NCI-H345 treated with DMSO at 0.1 percent for 48 hours (cell line): ENCODE results near the gene AGBL4.
A peak's percentile ranks its signal among the peaks of the same experiment; 100 is the strongest.

Source experiments
- DNase-seq: peaks from one replicate; lab custom pipeline; 2025; ENCODE audit not compliant: unreplicated experiment; lab: John Stamatoyannopoulos, UW

Gene AGBL4

DNA sequence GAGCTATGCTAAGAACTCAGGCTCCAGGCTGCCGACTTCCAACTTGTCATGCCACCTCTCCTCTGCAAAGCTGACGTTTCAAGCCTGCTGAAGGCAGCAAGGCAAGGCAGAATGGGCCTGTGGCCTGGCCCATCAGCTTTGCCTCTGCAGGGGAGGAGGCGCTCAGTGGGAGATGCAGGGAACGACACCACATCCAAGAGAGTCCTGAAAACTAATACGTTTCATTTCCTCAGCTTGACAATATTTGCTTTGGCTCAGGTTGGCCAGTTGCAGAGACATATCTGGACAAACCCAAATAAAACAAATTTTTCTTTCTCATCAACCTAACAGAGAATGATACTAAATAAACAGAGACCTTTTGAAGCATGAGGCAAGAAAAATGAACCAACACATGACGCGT lies 1282.4 kb downstream of the AGBL4 start:
- no peak for DNase-seq

DNA sequence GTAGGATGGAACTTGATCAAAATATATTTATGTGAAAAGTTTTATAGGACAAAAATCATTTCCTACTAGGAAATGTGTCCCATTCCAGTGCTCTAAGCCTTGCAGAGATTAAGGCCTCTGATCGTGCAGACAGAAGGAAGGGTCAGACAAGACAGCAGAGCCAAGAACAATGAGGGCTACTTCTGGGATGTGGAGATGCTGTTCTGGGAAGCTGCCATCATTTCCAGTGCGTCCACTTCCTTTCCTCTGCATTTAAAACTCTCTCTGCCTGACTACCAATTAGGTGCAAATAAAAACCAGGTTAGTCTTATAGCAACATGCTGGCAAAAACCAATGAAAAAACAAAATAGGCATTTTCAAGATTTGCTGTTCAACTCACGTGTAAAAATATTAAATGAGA lies 1283.1 kb downstream of the AGBL4 start:
- no peak for DNase-seq

DNA sequence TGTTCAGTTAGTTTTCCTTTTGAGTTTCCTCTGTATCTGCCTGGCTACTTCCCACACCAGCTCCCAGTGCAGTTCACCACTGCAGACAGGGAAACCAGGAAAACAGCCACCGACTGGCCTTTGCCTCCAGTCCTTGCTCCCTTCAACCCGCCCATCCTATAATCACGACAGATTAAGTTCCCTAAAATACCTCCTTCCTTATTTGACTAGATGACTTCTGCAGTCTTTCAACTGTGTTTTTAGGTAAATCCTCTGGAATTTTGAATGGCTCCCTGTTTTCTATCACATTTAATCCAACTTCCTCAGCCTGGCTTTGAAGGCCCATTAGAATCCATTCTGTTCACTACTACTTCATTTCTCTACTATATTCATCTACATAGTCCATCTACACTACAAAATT lies 1284.7 kb downstream of the AGBL4 start:
- DNase-seq = no peak

DNA sequence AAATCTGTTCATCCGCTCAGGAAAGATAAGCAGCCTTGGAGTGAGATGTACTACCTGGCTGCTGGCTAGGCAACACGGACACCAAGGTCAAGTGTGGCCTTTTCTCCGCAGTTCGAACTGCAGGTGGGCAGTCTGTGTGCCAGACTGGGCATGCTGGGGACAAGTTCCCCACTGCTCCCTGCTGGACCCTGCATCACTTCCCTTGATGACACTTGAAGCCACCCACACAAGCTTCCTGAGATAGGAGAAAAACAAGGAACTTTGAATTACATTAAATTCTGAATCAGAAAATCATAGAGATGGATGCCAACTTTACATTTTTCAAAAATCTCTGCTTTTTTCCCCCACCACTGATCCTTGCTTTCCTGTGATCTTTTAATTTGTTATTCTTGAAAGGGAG lies 1285.4 kb downstream of the AGBL4 start:
- no peak for DNase-seq

DNA sequence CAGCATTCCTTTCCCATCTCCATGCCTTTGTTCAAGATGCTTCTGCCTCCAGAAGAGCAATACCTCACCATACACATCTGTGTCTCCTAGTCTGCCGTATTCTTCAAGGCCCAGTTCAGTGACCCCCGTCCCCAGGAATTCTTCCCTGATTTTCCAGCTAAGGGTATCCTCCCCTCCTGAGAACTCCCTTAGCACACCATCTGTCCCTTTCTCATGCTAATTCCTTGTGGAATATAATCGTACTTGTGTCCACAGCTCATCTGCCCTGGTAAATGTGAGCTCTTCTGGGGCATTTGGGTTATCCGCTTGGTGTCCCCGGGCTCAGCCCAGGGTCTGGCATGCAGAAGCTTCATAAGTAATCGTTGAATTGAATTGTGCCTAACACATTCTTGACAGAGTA lies 1288.0 kb downstream of the AGBL4 start:
- DNase-seq = no peak

DNA sequence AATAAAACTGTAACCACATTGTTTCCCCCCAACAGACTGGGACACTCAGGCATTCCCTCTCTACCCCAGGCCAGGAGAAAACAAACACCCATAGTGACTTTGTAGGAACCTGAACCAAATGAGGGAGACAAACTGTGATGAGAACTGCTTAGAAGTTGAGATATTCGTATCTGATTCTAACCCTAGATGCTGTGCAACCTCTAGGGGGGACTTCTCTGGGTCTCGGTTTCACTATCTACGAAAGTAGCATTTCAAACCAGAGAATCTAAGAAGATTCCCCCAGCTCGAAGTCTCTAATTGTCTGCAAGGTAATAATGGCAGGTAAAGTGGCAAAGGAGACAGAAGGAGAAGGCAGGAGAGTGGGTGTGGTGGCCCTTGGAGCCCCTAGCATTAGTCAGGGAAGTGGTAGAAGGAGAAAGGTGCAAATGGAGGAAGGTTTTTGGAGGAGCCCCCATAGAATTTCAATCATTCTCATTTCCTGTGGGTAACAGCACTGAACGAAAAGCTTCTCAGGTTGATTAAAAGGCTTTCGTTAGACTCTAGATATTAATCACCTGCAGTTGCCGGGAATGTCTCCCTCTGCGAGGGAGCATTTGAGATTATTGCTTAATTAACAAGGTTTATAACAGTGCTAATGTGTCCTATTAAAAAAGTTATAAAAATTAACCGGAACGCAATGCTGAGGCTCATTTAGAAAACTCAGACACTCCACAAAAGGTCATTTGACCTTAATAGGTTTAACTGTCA lies 1293.4 kb downstream of the AGBL4 start:
- no peak for DNase-seq

DNA sequence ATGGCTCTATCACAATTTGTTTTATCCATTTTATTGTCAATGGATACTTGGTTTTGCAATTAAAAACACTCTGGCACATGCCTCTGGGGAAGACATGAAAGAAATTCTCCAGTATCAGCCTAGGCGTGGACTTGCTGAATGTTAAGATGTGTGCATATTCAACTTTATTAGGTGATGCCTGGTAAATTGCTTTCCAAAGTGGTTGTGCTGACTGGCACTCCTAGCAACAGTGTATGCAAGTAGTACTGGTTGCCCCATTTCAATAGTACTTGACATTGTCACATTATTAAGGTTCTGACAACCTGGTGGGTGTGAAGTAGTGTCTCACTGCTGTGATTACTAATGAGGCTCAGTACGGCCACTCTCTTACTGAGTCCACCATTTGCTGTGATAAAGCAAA lies 1295.2 kb downstream of the AGBL4 start:
- no peak for DNase-seq

DNA sequence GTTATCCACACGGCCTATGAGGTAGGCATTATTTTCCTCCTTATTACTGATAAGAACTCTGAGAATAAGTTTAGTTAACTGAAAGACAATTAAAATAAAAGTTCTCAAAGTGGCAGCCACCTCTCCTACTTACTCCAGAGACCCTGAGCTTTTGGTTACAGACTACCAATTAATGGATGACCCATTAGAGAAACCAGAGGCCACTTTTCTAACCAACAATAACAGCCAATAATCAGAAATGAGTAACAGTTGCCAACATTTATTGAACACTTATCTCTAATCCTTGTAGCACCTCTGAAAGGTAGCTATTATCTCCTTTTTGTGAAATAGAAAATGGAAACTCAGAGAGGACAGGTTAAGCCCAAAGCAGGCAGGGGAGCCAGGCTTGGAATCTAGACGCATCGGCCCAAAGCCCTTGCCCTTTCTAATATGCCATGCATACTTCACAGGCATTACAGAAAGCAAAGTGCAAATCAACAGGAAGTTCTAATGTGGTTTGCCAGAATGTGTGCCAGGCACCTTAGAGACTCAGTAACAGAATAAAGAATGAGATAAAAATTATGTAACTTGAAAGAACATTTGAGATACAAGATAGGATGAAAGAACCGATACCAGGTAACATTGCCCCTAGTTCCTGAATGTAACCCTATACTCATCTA lies 1297.1 kb downstream of the AGBL4 start:
- DNase-seq = no peak

DNA sequence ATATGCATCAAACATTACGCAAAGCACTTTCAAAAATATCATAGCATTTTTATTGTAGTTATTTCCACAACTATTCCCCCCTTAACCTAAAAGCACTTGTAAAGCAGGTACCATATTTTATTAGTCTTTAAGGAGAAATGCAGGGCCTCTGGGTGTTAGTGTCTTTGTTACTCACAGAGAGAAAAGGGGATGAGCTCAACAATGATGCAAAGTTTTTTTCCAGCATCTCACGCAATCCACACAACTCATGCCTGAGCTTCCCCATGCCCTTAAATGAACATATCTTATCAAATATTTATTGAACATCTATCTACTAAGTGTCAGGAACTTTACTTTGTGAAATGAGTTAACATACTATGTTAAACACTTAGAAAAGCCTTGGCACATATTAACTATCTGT lies 1297.6 kb downstream of the AGBL4 start:
- no peak for DNase-seq

DNA sequence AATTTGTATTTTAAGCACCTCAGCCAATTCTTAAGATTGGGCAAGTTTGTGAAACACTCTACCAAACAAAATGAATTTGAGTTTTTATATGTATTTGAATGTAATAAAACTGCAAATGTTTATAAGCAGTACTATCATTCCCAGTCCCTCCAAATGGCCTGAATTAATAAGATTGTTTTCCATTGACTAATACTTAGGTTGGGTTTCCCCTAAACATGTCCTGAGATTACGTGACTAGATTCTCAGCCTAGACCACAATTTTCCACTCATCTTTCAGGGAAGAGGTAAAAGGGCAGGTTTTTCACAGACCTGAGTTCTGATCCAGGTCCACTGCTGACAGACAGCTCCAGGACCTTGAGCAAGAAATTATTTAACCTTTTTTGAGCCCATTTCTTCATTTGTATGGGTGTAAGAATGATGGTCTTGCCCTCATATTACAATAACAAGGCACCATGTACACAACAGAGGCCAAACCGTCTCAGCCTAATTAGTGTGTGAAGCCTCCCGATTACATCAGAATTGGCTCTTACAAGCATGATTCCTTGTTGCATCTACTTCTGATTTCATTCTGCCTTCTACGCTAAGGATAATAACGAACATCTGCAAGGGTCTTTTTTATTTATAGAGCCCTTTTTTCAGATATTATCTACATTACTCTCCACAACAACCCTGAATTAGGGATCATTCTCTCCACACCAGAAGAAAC lies 1298.3 kb downstream of the AGBL4 start:
- DNase-seq = no peak

DNA sequence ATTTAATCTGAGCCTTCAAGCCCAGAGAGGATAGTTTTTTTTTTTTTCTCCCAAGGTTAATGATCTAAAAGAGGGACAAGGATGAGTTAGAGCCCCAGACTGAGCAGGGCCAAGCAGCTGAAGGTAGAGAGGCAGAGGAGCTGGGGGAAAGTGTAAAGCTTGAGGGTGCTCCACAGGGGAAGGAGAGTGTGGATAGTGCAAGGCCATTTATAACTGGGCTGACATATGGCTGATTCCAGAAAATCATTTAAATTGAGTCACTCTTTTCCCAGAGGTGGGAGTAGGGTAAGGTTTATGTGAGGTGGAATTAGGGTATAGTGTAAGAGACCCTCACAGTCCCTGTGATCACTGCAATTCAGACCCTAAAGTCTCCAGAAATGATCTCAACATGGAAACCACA lies 1302.8 kb downstream of the AGBL4 start:
- DNase-seq = no peak

DNA sequence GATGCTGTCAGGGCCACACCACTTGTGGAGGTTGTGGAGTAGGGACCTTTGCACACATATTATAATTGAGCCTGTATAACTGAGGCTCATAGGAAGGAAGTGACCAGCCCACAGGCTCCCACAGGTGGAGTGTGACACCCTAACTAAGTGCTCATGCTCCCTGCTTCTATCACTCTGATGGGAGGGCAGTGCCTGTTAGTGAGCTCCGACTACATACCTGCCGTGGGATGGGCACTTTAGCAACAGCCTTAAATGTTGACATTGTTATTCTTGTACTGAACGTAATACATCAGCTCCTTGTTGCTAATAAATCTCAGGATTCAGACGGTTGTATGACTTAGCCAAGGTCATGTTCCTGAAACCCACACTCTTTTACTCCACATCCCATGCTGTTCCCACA lies 1305.0 kb downstream of the AGBL4 start:
- no peak for DNase-seq

DNA sequence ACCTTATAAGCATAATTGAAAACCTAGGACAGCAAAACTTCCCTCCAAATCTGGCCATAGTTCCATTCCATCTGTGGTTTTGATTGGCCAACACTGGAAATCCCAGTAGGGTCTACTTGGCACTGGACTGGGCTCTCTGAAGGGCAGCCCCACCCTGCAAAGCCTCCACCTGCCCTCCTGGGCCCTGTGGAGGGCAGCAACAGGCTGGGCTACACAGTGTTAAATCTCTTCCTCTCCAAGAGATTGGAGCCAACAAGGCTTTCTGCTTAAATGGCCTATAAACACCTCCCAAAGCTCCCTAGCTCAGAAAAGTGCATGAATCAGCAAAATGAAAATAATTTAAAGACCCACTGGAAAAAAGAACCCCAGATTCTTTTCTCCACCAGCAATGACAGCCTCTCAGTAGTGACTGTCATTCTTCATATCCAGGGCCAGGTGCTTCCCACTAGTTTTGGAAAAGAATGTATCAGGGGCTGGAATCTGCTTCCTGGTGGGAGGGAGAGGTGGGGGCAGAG lies 1305.6 kb downstream of the AGBL4 start:
- DNase-seq = no peak

DNA sequence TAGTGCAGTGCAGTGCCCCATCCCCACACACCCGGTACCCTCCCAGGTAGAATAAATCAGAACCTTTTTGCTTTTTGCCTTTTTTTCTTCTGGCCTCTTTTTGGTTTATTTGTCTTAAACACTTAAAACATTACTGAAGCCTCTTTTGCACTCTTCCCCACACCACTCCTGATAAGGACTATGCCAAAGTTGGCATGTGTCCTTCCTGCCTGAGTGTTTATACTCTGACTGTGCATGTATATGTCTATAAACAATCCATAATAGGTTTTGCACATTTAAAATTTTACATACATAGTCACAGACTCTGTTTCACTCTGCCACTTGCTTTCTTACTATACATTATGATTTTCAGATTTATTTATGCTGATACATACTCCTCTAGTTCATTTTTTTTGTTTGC lies 1306.7 kb downstream of the AGBL4 start:
- no peak for DNase-seq

DNA sequence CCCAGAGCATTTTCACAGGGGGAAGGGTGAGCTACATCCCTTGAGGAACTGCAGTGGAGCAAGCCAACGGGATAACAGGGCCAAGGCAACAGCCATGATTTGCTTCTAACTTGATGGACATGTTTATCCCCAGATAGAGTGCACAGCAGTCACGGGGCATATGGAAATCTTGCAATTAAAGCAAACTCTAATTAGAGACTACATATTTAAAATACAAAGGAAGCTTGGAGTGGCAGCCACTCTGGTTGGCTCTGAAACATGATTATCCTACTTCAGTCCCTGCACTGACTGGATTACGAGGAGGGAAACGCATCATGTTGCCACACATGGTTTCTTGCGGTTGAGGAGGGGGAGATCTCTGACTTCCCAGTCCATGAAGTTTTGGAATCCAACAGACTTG lies 1307.8 kb downstream of the AGBL4 start:
- no peak for DNase-seq

DNA sequence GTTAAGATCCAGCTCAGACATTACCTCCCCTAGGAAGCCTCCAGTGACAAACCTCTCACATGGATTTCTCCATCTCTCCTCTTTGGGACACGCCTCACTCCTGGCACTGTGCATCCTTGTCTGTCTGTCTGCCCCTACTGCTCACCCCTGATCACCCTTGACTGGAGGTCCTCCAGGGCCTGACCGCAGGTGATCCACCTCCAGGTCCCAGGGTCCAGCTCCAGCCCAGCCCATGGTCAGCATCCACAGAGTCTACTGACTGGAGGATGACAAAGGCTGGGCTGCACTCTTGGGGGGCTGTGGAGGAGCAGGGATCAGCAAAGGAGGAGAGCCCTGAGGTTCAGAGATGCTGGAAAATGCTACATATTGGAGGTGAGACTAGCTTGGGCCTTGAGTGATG lies 1312.8 kb downstream of the AGBL4 start:
- DNase-seq = no peak

DNA sequence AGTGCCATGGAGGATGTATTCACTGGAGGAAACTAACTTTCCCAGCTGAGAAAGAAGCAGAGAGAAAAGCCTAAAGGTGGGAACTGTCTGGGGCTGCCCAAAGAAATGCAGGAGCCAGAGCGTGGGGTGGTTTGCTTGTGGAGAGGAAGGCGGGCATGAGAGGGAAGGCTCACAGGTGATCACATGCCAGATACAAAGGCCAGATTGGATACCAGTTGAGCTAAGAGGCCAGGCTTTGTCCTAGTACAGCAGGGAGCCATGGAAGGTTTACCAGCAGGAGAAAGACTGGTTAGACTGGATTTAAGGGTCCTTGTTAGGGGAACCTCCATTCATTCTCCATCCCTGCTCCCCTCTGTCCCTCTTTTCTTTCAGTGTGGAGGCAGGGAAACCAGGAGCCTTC lies 1313.4 kb downstream of the AGBL4 start:
- DNase-seq = peak; percentile 16

DNA sequence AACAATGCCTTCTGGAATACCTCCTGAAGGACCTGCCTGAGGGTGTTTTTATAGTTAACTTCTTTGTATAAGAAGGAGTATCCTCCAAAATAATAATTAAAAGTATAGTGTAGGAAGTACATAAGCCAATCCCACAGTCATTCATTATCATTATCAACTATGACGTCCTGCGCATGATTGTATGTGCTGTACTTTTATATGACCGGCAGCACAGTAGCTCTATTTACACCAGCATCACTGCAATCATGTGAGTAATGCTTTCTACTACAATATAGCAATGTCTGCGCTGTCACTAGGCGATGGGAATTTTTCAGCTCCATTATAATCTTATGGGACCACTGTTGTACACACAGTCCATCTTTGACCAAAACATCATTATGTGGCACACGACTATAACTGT lies 1319.0 kb downstream of the AGBL4 start:
- no peak for DNase-seq

DNA sequence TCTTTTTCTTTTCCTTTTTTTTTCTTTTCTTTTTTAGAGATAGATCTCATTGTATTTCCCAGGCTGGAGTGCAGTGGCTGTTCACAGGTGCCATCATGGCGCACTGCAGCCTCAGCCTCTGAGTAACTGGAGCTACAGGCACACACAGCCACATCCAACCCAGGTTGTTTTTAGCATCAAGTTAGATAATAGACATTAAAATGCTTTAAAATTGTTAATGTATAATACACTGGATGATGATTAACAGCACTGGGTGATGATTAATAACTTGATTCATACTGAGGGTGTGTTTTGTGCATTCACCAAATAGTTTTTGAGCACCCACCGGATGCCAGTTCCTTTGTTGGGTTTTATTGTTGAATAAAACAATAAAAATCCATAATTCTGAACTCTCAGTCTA lies 1322.3 kb downstream of the AGBL4 start:
- no peak for DNase-seq

DNA sequence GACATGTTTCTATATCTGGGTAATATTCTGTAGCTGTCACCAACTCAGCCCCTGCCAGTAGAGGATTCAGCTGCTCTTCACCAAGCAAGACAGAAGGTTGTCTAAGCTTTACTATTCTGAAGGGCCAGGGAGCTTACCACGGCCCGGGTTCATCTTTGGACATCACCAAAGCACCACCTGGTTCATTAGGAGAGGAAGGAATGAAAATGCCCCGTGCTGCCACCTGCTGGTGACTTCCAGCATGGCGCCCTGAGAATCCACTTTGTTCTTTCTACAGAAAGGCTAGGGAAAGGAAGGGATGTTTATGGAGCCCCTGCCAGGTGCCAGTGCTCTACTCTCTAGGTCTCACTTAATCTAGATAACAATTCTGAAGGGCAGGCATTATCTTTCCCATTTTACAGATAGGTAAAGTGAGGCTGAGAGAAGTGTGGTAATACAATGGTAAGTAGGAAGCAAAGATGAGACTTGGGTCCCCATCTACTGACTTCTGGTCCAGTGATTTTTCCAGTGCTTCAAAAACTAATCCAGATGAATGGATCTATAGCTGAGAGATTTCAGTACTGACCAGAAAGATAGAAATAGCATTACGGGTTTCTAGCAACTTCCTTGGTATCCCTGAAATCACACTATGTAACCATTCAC lies 1326.6 kb downstream of the AGBL4 start:
- peak; percentile 25 for DNase-seq

DNA sequence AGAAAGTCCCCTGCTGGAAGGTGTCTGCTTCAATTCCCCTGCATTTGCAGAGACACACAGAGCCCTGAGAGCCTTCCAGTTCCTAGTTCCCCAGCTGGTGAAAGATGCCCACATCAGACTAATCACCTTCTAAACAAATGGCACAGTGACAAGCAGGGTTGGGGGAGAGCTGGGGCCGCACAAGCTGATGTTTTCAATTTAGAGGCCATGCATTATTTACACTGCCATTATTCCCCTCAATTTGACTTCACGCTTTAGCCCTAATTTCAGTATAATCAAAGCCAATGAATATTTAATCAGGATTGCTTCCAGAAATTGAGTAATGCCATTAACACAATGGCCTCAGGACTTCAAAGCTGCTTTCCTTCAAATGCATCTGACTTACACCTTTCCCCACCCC lies 1328.6 kb downstream of the AGBL4 start:
- DNase-seq = no peak
